ENCODE measurements around the gene RIMBP2.

RIMBP2 gene

GRCh38 chr12:130347588-130347987 lies 368.5 kb downstream of the RIMBP2 start:
- no peak for FAIRE-seq

Data from colon (tissue), 2 donors.